Ishikawa (cell line): ENCODE results near the gene CCDC196.

Source experiments
- CEBPB ChIP-seq: IDR thresholded peaks from 2 replicates; pipeline ENCODE4 v1.6.1; 2012
- CREB1 ChIP-seq: IDR thresholded peaks from 2 replicates; pipeline ENCODE4 v1.6.1; 2012; ENCODE audit warnings: low read depth
- EGR1 ChIP-seq: IDR thresholded peaks from 2 replicates; pipeline ENCODE4 v1.6.1; 2012
- EP300 ChIP-seq: IDR thresholded peaks from 2 replicates; pipeline ENCODE4 v1.6.1; 2012; ENCODE audit warnings: borderline replicate concordance
- FOXM1 ChIP-seq: IDR thresholded peaks from 2 replicates; pipeline ENCODE4 v1.6.1; 2012; ENCODE audit warnings: low read depth, borderline replicate concordance
- MAX ChIP-seq: IDR thresholded peaks from 2 replicates; pipeline ENCODE4 v1.6.1; 2012
- NFIC ChIP-seq: IDR thresholded peaks from 2 replicates; pipeline ENCODE4 v1.6.1; 2012
- RAD21 ChIP-seq: IDR thresholded peaks from 2 replicates; pipeline ENCODE4 v1.6.1; 2012; ENCODE audit warnings: low read depth
- REST ChIP-seq: IDR thresholded peaks from 2 replicates; pipeline ENCODE4 v1.6.1; 2012; ENCODE audit warnings: low read depth, mild to moderate bottlenecking
- TAF1 ChIP-seq: IDR thresholded peaks from 2 replicates; pipeline ENCODE4 v1.6.1; 2012; ENCODE audit warnings: low read depth, mild to moderate bottlenecking
- TCF12 ChIP-seq: IDR thresholded peaks from 2 replicates; pipeline ENCODE4 v1.6.1; 2012; ENCODE audit warnings: low read depth
- TEAD4 ChIP-seq: IDR thresholded peaks from 2 replicates; pipeline ENCODE4 v1.6.1; 2012
- USF1 ChIP-seq: IDR thresholded peaks from 2 replicates; pipeline ENCODE4 v1.6.1; 2012
- YY1 ChIP-seq: IDR thresholded peaks from 2 replicates; pipeline ENCODE4 v1.6.1; 2012; ENCODE audit warnings: low read depth
- ZBTB7A ChIP-seq: IDR thresholded peaks from 2 replicates; pipeline ENCODE4 v1.6.1; 2012; ENCODE audit warnings: low read depth

CCDC196 gene

GRCh38 chr14:66485910-66486421 lies at the start of gene CCDC196:
CCDC196 (plus strand) TSS chr14:66486371; CDS start chr14:66486503, 132 bp downstream.
- TF ChIP-seq FOXM1 = no peak
- no peak for TF ChIP-seq NFIC
- no peak for TF ChIP-seq EGR1
- TF ChIP-seq CREB1 = no peak
- no peak for TF ChIP-seq RAD21
- TF ChIP-seq CEBPB = no peak
- TF ChIP-seq YY1 = no peak
- no peak for TF ChIP-seq ZBTB7A
- no peak for TF ChIP-seq REST
- TF ChIP-seq TAF1 = no peak
- TF ChIP-seq EP300 = no peak

- TF ChIP-seq TEAD4 (no peak), NFIC (no peak), MAX (no peak), USF1 (no peak), RAD21 (no peak), ZBTB7A (no peak), EP300 (no peak), CEBPB (no peak), FOXM1 (no peak), TCF12 (no peak), YY1 (no peak), TAF1 (no peak), EGR1 (no peak), CREB1 (no peak), REST (no peak)
Observed at GRCh38 chr14:66440801-66441200, 45.4 kb upstream of the CCDC196 start.

GRCh38 chr14:66442953-66443571 lies 43.1 kb upstream of the CCDC196 start:
- TF ChIP-seq CEBPB = no peak
- TF ChIP-seq TAF1 = no peak
- TF ChIP-seq CREB1 = no peak
- TF ChIP-seq EGR1 = no peak

GRCh38 chr14:66443785-66444184 lies 42.4 kb upstream of the CCDC196 start:
- no peak for TF ChIP-seq RAD21
- no peak for TF ChIP-seq TAF1
- no peak for TF ChIP-seq TEAD4
- no peak for TF ChIP-seq CREB1
- no peak for TF ChIP-seq EP300
- no peak for TF ChIP-seq FOXM1
- no peak for TF ChIP-seq NFIC
- no peak for TF ChIP-seq MAX
- TF ChIP-seq CEBPB = no peak
- TF ChIP-seq USF1 = no peak
- no peak for TF ChIP-seq ZBTB7A
- no peak for TF ChIP-seq REST
- no peak for TF ChIP-seq YY1
- no peak for TF ChIP-seq EGR1
- TF ChIP-seq TCF12 = no peak
